Liver (tissue), 3 donors: ENCODE measurements around the gene RAVER2.

ENCODE experiments used
- GABPA ChIP-seq, 2 donors: IDR thresholded peaks in 1 of 2; conservative IDR thresholded peaks in 1 of 2; 2 replicates each; pipeline ENCODE4 v1.6.1; 2016; ENCODE audit warnings: antibody characterized with exemption in 2 of 2, mild to moderate bottlenecking in 1 of 2, moderate library complexity in 1 of 2
- HNF4G ChIP-seq: IDR thresholded peaks from 2 replicates; pipeline ENCODE4 v1.6.1; 2016; ENCODE audit warnings: antibody characterized with exemption
- RAD21 ChIP-seq, 2 donors: IDR thresholded peaks; 2 replicates each; pipeline ENCODE4 v1.6.1; 2016; ENCODE audit warnings: antibody characterized with exemption in 2 of 2, mild to moderate bottlenecking in 2 of 2
- TAF1 ChIP-seq: conservative IDR thresholded peaks from 2 replicates; pipeline ENCODE4 v1.6.1; 2016; ENCODE audit warnings: antibody characterized with exemption, mild to moderate bottlenecking
- YY1 ChIP-seq: IDR thresholded peaks from 2 replicates; pipeline ENCODE4 v1.6.1; 2016; ENCODE audit warnings: antibody characterized with exemption, mild to moderate bottlenecking
- TF ChIP-seq, protein P1 (sequence below): fragments of 150-350 bp; IDR thresholded peaks from 2 replicates; pipeline ENCODE4 v1.5.1; 2017; ENCODE audit warnings: improper control_type of control experiment, low read depth, low read length; ENCODE audit not compliant: missing input control
- TF ChIP-seq, protein P2 (sequence below): IDR thresholded peaks from 2 replicates; pipeline ENCODE4 v1.6.1; 2016; ENCODE audit warnings: antibody characterized with exemption, mild to moderate bottlenecking
- TF ChIP-seq, protein P3 (sequence below): IDR thresholded peaks from 2 replicates; pipeline ENCODE4 v1.6.1; 2016; ENCODE audit warnings: antibody characterized with exemption
- donor health status: healthy.
- donor health status: healthy.

DNA sequence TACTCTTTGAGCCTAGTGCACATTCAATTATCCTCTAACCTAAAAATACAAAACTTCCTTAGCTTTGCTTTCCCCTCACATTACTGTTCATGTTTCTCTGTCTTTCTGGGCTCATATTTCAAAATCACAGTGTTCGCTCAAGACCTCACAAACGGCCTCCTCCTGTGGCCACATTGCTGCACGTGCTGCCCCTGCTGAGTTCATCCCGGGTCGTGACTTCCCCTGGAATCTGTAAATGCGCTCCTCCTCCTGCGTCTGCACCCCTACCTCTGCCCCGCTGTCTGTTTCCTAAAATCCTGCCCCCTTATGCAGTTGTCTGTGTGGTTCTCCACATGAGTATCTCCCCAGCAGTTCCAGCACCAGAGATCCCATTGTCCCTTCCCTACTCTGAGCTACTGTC is 45.5 kb upstream of the RAVER2 start:
- TF ChIP-seq TAF1 (no peak), YY1 (no peak), RAD21 (IDR thresholded peaks at IDR 0.05) (no peak), HNF4G (no peak), GABPA (IDR thresholded peaks at IDR 0.05 in 1 of 2, conservative IDR thresholded peaks at IDR 0.05 in 1 of 2) (no peak)
- TF ChIP-seq, protein P1, sequence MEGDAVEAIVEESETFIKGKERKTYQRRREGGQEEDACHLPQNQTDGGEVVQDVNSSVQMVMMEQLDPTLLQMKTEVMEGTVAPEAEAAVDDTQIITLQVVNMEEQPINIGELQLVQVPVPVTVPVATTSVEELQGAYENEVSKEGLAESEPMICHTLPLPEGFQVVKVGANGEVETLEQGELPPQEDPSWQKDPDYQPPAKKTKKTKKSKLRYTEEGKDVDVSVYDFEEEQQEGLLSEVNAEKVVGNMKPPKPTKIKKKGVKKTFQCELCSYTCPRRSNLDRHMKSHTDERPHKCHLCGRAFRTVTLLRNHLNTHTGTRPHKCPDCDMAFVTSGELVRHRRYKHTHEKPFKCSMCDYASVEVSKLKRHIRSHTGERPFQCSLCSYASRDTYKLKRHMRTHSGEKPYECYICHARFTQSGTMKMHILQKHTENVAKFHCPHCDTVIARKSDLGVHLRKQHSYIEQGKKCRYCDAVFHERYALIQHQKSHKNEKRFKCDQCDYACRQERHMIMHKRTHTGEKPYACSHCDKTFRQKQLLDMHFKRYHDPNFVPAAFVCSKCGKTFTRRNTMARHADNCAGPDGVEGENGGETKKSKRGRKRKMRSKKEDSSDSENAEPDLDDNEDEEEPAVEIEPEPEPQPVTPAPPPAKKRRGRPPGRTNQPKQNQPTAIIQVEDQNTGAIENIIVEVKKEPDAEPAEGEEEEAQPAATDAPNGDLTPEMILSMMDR = no peak
- TF ChIP-seq, protein P2, sequence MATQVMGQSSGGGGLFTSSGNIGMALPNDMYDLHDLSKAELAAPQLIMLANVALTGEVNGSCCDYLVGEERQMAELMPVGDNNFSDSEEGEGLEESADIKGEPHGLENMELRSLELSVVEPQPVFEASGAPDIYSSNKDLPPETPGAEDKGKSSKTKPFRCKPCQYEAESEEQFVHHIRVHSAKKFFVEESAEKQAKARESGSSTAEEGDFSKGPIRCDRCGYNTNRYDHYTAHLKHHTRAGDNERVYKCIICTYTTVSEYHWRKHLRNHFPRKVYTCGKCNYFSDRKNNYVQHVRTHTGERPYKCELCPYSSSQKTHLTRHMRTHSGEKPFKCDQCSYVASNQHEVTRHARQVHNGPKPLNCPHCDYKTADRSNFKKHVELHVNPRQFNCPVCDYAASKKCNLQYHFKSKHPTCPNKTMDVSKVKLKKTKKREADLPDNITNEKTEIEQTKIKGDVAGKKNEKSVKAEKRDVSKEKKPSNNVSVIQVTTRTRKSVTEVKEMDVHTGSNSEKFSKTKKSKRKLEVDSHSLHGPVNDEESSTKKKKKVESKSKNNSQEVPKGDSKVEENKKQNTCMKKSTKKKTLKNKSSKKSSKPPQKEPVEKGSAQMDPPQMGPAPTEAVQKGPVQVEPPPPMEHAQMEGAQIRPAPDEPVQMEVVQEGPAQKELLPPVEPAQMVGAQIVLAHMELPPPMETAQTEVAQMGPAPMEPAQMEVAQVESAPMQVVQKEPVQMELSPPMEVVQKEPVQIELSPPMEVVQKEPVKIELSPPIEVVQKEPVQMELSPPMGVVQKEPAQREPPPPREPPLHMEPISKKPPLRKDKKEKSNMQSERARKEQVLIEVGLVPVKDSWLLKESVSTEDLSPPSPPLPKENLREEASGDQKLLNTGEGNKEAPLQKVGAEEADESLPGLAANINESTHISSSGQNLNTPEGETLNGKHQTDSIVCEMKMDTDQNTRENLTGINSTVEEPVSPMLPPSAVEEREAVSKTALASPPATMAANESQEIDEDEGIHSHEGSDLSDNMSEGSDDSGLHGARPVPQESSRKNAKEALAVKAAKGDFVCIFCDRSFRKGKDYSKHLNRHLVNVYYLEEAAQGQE = no peak
- TF ChIP-seq, protein P3, sequence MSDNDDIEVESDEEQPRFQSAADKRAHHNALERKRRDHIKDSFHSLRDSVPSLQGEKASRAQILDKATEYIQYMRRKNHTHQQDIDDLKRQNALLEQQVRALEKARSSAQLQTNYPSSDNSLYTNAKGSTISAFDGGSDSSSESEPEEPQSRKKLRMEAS = no peak
